Activated naive CD4-positive, alpha-beta T cell (primary cell): ENCODE data around the gene PRMT5.

ENCODE experiments used
- DNase-seq, 4 experiments: peaks; one replicate each; lab custom pipeline; 2025; lab: John Stamatoyannopoulos, UW

PRMT5 gene

GRCh38 chr14:22875748-22876319 lies 53.3 kb downstream of the PRMT5 start:
- DNase-seq, result no peak

DNA sequence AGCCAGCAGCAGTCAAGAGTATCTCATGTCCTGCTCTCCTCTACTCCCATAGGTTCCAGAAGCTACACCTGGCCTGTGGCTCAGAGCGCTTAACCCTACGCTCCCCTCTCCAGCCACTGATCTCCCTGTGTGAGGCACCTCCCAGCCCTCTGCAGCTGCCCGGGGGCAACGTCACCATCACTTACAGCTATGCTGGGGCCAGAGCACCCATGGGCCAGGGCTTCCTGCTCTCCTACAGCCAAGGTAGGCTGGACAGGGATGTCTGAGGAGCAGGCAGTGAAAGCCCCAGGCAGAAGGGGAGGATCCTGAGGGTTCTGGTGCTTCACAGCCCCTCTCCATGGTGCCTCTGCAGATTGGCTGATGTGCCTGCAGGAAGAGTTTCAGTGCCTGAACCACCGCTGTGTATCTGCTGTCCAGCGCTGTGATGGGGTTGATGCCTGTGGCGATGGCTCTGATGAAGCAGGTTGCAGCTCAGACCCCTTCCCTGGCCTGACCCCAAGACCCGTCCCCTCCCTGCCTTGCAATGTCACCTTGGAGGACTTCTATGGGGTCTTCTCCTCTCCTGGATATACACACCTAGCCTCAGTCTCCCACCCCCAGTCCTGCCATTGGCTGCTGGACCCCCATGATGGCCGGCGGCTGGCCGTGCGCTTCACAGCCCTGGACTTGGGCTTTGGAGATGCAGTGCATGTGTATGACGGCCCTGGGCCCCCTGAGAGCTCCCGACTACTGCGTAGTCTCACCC lies 54.0 kb downstream of the PRMT5 start:
- no peak for DNase-seq

GRCh38 chr14:22872833-22873520 lies 56.2 kb downstream of the PRMT5 start:
- no peak for DNase-seq

DNA sequence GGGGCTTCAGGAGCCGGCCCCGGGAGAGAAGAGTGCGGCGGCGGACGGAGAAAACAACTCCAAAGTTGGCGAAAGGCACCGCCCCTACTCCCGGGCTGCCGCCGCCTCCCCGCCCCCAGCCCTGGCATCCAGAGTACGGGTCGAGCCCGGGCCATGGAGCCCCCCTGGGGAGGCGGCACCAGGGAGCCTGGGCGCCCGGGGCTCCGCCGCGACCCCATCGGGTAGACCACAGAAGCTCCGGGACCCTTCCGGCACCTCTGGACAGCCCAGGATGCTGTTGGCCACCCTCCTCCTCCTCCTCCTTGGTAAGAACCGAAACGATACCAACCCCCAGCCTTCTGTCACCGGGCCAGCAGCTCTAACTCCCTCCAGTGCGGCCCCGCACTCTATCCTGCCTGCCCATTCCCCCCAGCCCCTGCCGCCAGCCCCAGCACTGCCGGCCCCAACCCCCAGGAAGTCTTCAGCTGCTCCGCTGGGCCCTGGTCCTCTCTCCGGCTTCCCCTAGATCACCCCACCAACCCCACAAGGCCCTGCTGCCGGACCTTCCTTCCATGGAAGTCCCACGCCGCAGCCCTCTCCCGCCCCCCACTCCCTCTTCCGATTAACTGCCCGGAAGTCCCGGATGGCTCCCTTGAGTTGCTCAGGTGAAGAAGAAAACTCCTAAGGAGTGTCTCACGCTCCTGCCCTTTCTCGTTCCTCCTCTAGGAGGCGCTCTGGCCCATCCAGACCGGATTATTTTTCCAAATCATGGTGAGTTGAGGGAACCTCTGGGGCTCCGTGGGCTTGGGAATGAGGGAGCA lies 56.9 kb downstream of the PRMT5 start:
- DNase-seq, result peak; percentile 24 to 60 (median 46)

DNA sequence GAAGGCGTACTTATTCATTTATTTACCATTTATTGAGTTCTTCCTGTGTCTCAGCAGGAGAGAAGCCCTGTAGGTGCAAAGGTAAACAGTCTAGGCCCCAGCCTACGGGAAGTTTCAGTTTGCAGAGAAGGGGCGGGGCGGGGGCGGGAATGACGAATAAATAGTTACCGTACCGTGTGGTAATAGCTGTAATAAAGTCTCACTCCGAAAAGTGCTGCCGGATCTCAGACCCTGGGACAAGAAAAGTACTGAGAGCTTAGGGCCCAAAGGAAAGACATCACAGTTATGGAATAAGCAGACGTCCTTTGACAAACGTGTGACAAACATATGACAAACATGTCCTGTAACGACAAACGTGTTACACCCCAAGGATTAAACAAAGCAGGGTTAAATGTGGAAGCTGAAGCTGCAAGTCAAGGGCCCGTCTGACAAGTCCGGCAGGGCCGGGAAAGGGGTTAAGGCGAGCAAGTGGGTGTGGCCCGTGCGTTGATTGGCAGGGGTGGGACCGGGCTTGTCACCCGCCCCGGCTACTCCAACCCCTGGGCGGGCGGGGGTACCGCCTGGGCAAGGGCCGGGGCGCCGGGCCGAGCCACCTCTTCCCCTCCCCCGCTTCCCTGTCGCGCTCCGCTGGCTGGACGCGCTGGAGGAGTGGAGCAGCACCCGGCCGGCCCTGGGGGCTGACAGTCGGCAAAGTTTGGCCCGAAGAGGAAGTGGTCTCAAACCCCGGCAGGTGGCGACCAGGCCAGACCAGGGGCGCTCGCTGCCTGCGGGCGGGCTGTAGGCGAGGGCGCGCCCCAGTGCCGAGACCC lies 57.7 kb downstream of the PRMT5 start, which contains the start of gene LRP10:
TSS of gene LRP10 (plus strand) at position 517 of the 809 bp plus-strand sequence. CDS start 564 bp downstream, outside the sequence.
- DNase-seq, result peak; percentile 23 to 70 (median 40)

DNA sequence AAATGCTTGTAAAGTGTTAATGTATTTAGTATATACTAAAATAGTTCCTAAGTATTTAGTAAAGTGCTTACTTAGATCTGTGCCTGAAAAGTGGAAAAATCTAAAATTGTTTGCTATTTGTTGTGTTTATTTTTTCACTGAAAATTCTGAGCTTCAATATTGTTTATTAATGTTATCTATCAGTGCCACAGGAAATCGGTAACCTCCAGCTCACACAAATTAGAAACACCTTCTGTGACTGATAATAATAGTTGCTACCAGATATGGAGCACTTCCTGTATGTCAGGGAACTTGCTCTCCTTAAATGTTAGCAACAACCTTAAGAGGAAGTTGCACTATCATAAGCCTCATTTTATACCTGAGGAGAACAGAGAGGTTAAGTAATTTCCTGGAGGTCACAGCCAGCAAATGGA lies 58.4 kb downstream of the PRMT5 start:
- no peak for DNase-seq
